Activated CD4-positive, alpha-beta T cell treated with anti-CD3 and anti-CD28 coated beads for 48 hours (primary cell): Measurements from ENCODE around the gene TMEM218.

ENCODE experiments used
- DNase-seq: peaks from one replicate; pipeline ENCODE4 v3.0.0-alpha.2; 2020

The TMEM218 gene

DNA sequence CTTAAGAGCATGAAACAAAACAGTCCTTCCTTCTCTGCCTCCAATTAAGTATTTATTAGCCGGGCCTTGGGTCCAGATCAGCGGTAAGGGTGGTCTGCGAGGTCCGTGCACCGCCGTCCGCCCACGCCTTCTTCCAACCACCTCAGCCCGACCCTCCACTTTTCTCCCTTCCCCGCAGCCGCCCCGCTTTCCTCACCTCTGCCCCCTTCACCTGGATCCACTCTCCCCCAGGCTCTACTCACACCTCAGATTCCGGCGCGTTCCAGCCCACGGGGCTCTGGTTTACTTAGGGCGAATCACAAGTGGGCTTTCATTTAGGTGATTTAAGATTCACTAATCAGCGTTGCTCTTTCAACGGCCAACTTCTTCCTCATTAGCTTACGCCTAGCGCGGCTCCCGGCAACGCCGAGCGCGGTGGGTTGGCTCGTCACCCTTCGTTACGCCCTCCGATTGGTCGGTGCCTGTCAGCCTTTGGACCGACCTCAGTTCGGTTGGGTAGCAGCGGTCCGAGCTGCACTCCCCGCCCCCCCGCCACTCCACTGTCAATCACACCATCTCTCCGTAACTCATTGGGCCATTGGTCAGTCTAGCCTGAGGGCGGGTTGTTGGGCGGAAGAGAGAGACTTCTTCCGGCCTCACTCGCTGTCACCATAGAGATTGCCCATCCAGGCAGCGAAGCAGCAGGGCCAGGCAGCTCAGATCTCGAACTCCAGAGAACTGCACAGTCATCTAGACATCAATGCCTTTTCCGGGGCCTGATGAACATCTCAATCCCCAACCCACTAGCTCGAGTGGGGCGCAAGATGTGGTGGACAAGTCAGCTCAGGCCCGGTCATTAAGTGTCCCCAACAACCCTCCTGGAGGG, at the start of gene TMEM218:
TSS of gene TMEM218 (minus strand) at position 284 of the 865 bp plus-strand sequence. CDS start 9,385 bp downstream, outside the sequence.
- DNase-seq: peak; percentile 97

DNA sequence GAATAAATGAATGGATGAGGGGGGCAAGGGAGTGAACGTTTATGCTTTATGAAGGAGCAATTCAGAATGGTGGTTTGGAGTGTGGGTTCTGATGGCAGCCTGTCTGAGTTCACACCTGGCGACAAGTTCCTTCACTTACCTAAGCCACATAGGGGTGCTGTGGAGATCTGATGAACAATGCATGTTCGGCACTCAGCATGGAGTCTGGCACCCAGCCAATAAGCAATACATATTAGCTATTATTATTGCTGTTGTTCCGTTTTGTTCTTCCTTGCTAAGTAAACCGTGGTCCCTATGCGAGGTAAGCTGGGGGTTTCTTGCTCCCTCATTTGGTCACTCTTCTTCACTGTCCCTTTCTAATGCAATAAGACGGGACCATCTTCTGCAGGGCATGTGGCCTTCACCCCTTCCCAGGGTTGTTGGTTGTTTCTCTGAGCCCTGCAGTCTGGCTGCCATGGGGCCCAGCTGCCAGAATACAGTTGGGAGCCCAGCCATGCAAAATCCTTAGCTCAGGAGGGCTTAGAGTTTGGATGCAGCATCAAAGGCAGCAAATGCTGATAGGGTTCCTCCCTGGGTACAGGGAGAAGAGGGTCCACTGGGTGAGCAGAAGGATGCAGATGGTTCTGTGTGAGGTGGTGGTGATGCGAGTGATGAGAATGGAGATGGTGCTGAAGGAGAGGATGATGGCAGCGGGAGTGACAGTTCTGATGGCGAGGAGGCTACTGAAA, 46.7 kb upstream of the TMEM218 start:
- DNase-seq: no peak

DNA sequence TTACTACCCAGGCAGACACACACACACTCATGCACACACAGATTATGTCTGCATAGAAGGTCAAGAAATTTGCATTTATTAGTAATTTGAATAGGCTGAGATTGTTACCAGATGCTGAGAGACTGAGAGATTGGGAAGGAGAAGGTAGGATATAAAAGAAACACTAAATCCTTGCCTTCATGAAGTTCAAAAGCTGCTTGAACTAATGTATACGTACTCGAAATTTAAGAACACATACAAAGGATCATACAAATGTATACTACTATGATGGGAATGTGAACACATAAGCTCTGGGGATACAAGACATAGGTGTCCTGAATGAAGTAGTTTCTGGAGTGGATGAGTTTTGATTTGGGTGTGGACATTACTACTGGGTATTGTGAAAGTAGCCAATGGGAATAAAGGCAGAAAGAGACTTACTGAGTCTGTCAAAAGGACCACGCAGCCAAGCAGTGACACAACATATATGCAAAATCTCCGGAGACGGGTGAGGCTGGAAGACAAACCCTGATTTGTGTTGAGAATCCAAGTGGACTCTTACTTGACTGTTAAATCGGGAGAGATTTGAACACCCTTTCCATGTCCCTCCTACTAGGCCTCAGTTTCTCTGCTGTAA, 45.8 kb upstream of the TMEM218 start:
- no peak for DNase-seq

DNA sequence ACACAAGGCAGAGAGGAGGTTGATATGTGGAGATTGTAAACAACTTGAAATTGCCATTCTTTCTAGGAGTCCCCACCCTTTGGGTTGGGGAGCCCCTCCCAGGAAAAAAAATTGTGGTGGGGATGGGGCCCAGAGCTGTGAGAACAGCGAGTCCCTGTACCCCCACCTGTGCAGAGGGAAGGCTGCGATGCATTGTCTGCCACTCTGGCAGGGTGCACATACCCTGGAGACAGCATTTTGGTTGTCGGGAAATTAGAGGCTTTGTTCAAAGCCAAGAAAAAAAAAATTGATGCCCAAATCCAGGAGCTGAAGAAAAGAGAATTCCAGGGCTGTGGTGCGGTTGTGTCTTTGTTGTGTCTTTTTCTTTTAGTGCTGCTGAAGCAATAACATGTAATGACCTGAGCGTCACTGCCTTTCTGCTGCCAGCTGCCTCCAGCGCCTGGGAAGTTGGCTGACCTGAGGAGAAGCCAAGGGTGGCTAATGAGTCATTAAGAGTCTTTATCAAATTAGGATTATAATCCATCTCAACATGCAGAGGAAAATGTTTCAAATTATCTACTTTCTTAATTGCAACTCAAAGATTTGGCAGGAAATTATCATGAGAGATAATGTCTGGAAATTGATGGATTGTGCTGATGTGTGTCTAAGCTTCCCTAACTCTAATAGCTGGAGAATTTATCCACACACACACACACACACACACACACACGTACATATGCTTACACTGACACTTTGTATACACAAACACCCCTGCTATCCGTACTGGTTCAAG, 45.1 kb upstream of the TMEM218 start:
- no peak for DNase-seq

DNA sequence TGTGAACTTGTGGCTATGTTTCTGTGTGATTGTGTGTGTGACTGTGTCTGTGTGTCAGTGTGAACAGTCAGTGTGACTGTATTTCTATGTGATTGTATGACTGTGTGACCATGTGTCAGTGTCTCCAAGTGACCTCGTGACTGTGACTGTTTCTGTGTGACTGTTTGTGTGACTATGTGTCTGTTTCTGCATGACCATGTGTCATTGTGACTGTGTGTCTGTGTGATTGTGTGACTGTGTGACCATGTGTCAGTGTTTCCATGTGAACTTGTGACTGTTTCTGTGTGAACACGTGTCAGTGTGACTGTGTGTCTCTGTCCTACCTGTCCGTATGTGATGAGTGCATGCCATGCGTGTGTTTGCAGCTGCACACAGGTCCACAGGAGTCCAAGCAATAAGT, 44.3 kb upstream of the TMEM218 start:
- no peak for DNase-seq

DNA sequence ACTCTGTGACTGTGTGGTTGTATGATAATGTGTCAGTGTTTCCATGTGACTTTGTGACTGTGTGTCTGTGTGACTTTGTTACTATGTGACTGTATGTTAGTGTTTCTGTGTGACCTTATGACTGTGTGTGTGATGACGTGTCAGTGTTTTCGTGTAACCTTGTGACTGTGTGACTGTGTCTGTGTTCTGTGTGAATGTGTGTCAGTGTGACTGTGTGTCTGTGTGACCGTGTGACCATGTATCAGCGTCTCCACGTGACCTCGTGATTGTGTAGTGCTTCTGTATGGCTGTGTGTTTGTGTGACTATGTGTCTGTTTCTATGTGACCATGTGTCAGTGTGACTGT, 43.6 kb upstream of the TMEM218 start:
- no peak for DNase-seq

DNA sequence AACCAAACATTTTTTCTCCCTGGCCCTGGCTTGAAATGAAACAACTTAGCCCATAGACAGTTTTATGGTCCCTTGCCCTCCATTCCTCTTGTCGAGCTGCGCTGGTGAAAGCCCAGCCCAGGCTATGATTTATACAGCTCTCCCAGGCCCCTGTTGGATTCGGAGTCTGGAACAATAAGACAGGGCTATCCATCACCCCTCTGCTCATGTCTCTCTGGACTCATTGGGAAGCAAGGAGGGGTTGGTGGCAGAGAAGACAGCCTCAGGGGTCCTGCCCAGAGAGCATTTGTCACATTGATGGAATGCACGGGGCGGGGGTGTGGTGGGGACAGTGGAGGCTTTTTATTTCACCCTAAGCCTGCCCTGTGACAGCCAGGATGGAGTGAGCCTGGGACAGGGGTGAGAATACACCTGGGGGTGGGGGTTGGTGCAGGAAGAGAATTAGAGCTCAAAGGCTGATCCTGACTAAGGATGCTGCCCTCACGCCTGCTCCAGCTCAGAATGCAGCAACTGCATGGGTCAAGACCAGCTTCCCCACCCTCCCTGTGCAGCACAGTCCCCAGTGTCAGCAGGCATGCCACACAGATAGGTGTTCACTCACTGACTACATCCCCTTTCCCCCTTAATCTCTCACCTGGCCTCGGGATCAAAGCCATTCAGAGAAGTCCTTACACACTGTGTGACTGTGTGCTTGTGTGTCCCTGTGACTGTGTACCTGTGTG, 43.1 kb upstream of the TMEM218 start:
- no peak for DNase-seq

DNA sequence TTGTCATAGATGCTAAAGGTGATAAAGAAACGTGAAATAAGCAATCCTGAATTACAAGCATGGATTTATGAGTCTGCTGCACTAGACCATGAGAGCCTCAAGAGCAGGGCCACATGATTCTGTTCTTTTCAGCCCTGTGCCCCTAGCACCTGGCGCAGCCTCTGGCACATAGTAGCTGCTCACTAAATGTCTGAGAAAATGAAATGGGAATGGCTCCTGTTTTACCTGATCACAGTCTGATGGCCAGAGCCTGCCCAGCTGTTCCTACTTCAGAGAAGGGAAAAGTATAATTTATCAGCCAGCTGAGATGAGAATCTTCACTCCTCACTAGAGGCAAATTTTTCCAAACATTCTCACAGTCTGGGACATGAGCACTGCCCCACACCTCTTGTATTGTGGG, 42.4 kb upstream of the TMEM218 start:
- no peak for DNase-seq

DNA sequence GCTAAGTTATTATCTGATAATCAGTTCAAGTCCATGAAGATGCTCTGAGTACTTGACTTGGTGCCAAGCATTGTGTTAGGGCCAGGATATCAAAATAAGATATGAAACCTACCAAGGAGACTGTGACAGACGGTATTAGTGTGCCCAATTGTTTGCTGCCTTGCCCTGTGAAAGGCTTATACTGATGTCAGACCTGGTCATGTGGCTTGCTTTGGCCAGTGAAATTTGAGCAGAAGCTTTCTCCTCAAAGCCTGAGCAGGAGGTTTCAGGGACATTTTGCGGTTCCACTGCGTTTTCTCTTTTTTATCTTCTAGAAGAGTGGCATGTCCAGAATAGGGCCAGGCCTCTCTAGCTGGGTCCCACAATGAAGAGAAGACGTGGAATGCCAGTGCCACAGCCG, 37.3 kb upstream of the TMEM218 start:
- DNase-seq: no peak

DNA sequence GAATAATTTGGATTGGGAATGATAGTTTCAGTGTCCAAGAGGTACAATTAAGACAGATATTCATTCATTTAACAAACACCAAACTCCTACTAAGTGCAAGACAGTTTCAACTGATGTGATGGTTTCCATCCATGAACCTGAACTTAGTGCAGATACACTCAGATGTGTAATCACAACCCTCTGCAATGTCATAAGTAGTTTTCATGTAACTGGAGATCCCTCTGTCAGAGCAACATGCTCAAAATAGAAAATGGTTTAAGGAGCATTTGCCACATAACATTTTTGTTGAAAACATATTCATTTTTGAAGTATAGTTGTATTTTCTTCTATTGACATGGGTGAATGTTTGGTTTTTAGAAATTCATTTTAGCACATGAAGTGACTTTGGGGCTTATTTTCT, 36.6 kb upstream of the TMEM218 start:
- no peak for DNase-seq

DNA sequence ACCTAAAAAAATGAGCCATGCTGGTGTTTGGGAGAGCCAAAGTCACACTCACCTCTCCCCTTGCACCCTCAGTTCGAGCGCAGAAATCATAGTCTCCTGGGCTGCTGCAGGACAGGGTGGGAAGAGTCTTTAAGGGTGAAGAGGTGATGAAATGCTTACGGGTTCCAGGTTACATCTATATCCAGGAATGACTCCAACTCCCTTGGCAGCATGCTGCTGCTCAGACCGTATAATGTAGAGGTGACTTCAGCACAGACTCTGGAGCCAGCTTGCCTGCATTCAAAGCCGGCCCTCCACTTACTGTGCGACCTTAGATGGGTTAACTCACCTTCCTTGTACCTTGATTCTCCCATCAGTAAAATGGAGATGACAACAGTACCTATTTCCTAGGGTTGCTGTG, 35.9 kb upstream of the TMEM218 start:
- DNase-seq: no peak

DNA sequence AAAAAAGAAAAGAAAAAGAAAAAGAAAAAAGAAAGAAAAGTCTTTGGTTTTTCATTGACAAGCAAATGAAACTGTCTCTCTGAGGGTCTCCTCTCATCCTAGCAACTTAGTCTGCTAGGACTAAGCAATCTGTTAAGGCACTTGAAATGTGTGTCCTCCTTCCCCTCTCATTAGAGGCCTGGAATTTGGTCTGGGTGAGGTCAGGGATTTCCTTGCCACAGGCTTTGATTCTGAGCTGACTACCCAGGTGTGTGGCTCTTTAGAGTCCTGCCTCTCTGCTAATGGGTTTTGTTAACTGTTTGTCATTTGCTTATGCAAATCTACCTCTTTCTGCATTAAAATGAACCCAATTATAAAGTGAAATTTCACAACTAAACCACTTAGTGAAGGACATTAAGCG, 34.8 kb upstream of the TMEM218 start:
- DNase-seq: no peak

DNA sequence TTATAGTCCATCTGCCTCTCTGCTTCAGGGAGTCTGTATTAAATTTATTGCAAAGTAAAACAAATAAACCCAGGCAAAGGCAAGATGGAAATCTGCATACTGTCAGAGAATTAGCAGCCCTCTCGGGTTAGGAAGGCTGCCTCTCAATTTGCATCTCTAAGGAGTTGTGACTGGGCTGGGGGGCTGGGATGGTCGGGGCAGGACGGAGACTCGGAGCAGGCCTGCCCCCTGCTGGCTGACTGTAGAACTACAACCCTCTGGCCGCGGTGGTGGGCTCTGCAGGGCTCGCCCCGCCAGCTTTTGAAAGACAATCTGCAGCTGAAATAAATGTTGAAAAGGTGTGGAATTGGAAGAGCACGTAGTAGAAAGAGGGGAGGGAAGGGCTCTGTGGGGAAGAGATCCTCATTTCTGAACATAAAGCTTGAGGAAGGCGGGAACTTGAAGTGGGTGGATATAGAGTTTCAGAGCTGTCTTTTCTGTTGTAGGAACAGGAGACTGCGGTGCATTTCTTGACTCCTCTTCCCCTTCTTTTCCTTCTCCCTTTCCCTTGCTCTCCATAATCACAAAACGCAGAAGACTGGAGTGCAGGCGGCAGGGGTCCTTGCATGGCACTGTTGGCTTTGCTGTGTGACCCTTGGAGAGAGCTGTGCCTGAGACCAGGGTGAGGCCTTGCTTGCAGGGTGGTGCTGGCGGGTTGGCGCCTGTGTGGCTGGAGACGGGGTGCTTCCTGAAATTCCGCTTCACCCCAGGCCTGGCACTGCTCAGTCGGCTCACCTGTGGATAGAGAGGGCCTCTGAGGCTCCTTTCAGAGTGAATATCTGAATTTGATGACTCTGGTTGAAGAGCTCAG, 30.5 kb upstream of the TMEM218 start:
- peak; percentile 70 for DNase-seq

DNA sequence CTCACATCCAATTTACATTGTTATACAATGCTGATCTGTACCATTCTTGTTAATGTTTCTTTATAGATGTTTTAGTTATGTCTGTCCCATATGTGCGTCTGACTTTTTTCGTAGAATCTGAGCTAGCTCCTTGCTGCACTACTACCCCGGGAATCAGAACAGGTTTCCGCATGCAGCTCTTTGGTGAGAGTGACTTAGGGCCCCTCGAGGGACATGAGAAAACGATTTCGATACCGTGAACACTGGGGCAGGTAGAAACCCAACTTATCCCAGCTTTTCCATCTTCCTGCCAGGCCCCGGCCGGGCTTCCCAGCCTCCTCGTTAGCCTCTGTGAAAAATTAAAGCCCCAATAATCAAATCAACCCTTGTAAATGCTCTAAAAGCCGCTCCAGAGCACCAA, 29.8 kb upstream of the TMEM218 start:
- no peak for DNase-seq

DNA sequence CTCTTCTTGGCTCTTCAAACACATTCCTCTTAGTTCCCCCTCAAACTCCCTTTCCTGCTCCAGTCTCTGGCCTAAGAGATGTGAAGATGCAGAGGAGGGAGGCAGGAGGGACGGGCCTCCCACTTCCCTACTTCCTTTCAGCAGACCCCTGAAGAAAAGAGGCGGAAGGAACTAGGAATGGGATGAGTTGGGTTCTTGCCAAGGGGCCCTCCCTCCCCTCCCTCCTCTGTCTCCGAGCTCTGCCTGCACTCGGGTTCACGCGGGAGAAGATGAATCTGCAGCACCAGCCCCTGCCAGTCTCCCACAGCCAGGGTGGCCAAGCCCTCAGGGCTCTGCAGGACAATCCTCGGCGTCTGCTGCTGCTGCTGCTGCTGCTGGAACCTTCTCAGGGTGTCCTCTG, 28.8 kb upstream of the TMEM218 start:
- DNase-seq: no peak

DNA sequence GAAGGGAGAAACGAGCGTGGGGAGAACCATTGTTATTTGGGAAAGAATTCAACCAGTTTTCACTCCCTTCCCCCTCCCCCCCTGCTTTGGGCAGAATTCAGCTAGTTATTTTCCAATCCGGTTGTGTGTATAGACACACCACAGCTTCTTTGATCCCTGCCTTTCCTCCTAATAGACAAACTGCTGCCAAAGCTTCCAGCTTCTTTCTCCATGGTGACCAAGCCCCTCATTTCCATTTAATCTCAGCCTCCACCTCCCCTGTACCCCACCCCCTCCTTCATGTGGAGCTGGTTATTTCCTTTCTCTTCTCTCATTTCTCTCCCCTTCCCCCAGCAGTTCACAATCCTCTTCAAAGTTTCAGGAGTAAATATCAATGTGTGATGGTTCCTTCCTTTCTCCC, 28.4 kb upstream of the TMEM218 start:
- no peak for DNase-seq

DNA sequence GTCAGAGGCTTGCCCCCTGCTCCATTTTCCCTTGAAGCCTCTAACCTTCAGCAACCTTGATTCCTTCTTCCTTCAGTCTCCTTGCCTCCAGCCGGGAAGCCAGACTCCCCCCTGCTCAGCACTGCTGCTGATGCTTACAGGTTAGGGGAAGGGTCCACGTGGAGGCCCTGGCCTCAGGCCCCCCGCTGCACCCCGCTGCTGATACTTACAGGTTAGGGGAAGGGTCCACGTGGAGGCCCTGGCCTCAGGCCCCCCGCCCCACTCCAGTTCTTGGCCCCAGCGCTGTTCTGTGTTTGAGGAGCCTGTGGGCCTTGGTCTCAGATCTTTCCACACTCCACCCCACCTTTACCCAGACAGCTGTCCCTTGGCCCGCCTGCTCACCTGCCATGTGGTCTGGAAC, 27.5 kb upstream of the TMEM218 start:
- DNase-seq: no peak

DNA sequence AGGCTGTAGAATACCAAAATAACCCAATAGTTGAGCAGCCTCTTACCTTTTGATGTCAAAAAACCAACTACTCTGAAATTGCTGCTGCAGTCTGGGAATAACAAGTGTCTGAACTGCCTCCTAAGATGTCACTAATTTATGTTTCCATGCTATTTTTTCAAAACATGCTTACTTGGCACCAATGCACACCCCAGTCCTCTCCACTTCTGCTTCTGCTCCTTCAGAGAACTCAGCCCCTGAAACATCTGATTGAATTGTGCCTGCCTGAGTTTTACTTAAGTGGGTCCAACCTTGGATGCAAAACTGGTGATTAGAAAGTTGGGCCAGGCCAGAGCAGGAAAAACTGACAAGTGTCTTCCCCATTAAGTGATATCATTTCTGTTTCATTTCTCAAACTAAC, 24.6 kb upstream of the TMEM218 start:
- no peak for DNase-seq

DNA sequence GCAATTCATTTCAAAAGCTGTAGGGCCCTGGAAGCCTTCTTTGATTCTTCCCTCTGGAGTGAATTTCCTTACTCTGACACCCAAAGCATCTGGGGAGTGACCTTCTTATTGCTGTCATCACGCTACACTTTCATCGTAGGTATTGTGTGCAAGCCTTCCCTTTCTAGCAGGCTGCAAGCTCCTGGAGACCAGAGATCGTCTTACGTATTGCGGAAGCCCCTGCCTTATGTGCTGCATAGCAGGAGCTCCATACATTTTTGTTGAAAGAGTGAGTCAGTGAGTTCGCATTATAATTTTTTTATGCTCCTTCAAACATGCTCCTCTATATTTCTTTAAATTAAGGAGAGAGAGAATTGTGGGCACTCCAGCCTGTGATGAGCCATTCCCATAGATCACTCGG, 21.2 kb upstream of the TMEM218 start:
- DNase-seq: no peak

DNA sequence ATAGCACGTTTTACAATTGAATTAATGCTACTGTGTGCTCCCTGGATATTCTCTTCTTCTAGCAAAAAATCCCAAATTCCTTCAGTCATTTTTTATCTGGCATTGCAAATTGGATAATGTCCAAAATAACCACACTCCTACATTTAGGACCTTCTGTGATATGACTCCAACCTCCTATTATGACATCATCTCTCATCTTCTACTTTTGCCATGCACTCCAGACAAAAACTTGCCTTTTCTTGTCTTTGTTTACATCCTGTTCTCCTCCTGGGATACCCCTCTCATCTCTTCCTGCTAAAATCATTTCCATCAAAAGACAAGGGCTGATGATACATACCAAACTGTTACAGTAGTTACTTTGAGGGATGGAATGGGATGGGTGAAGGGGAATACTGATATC, 20.6 kb upstream of the TMEM218 start:
- no peak for DNase-seq

DNA sequence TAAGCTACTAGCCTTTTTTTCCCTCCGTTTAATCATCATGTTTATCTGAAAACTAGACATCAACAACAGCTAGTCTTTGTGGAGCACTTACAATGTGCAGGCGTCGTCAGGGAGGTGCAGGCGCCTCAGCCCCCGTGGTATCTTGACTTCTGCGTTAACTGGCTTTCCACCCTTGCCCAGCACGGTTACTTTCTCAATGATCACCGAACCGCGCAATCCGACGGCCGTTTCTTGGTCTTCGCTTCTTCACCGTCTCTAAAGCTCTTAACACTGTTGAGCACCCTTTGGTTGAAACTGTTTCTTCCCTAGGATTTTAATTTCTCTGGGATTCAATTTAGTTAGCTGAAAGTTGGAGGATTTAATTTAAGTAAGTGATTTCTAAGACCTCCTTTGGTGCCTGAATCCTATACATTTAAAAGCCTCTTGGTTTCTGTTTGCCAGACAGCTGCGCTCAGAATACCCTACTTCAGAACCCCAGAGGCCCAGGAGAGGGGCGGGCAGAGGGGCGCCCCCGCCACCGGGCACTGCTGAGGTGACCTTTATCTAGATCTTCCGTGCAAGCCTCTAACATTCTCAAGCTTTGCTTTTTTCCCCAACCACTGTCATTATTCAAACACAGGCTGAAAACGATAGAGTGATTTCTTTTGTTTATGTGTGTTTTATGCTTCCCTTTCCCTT, 18.0 kb upstream of the TMEM218 start:
- no peak for DNase-seq
